Measurements from ENCODE around the gene NDUFB4. TPM values are rescaled to one million over a fixed set of nuclear protein-coding genes. Genes with fewer than 3 reads are reported as not detected.

Gene NDUFB4
- total and polyA plus RNA-seq, 9 of the 15 experiments (the other 6 are each of a cell fraction or from before 2014, with no cell fraction given): 124 to 670 (median 227) TPM

DNA sequence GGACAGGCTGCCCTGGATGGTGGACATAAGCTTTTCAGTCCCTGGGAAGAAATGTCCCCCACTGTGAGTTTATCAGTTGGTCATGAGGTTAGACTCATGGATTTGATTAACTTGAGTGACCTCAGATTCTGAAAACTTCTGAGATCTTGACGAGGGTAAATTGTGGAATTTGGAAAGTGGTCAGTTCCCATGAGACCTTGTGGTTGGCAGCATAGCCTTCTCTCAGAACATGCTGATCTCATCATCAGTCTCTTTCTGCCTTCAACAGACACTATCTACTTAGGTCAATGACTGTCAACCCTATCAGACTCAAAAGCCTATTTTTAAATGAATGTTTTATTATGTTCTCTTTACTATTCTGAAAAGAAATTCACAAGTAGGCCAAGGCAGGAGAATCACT is 45.6 kb upstream of the NDUFB4 start:
- ATAC-seq (no peak), DNase-seq (ENCODE audit: extremely low read depth in 1 of 4, low spot score in 3 of 4) (no peak), FAIRE-seq (no peak)
- Histone ChIP-seq H2AFZ (ENCODE audit: low read depth, low read length) (no peak overlapping the region), H3K4me1 (replicated peaks in 1 of 2; ENCODE audit: control insufficient read depth in 2 of 2, insufficient read depth in 2 of 2, low read length in 2 of 2) (no peaks in the 10 kb centered on the region), H3K27ac (ENCODE audit: extremely low read depth, low read depth, low read length) (no peak overlapping the region), H3K9ac (ENCODE audit: insufficient read depth in 1 of 2, low read depth in 2 of 2, low read length in 2 of 2) (no peak overlapping the region), H3K27me3 (ENCODE audit: control insufficient read depth in 2 of 2, insufficient read depth in 2 of 2, low read length in 2 of 2) (no peaks in the 10 kb centered on the region), H3K9me3 (replicated peaks; ENCODE audit: control insufficient read depth, insufficient read depth, low read depth, low read length) (no peaks in the 10 kb centered on the region), H3K9me1 (ENCODE audit: control insufficient read depth, insufficient read depth, low read length) (no peaks in the 10 kb centered on the region), H3K79me2 (ENCODE audit: control insufficient read depth, insufficient read depth, low read length) (no peaks in the 10 kb centered on the region), H3K36me3 (ENCODE audit: control insufficient read depth, insufficient read depth, low read length) (no peaks in the 10 kb centered on the region), H3K4me3 (no peak overlapping the region), H4K20me1 (replicated peaks; ENCODE audit: control insufficient read depth, insufficient read depth, low read length) (no peaks in the 10 kb centered on the region), H3K4me2 (ENCODE audit: insufficient read depth, low read length) (no peak overlapping the region)
- BruUV-seq (replicated peaks): no TSS peak
- ChIA-PET CTCF (ENCODE audit: low intra/inter-chr PET ratio) (no interaction called here), POLR2A (no interaction called here)
- intact Hi-C loops (cut with micrococcal nuclease): loop anchor here (10.0 kb wide), 1 partner anchor 456 kb away; the partner anchor contains the start of gene GSK3B
- 0% methylated on average over 1 of the region's 1 CpG for WGBS (ENCODE audit: insufficient coverage, low coverage, missing lambda C conversion rate)
- in situ Hi-C loops (cut with MboI): loop anchor here (5.0 to 10.0 kb wide), 2 partner anchors 96 to 313 kb away; partner anchors contain the start of gene FSTL1
- TF ChIP-seq, protein P1, sequence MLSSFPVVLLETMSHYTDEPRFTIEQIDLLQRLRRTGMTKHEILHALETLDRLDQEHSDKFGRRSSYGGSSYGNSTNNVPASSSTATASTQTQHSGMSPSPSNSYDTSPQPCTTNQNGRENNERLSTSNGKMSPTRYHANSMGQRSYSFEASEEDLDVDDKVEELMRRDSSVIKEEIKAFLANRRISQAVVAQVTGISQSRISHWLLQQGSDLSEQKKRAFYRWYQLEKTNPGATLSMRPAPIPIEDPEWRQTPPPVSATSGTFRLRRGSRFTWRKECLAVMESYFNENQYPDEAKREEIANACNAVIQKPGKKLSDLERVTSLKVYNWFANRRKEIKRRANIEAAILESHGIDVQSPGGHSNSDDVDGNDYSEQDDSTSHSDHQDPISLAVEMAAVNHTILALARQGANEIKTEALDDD (IDR thresholded peaks at IDR 0.05): no peak
- TF ChIP-seq ZNF696 (CRISPR knock-in tag; conservative IDR thresholded peaks at IDR 0.05): no peak

All from K562 (cell line).